GM12878 (cell line): Measurements from ENCODE around the gene TMEM37. TPM values are rescaled to one million over a fixed set of nuclear protein-coding genes. Genes with fewer than 3 reads are reported as not detected.

Experiments
- ATAC-seq: fragments of 200-7000 bp; cut with Tn5 transposase; 3 replicates; pipeline ENCODE4 v1.9.1; 2020; ENCODE audit warnings: mild to moderate bottlenecking, moderate library complexity
- BruUV-seq: library from RNA; stranded (reverse); fragments of 400-500 nt; replicated peaks from 2 replicates; lab custom pipeline; 2021; lab: Mats Ljungman, UMichigan
- CTCF ChIA-PET: fragments of 300-600 bp; sonication (Branson Sonifier 250); formaldehyde crosslinking; extraction: SDS; loops from one replicate; lab custom pipeline; 2021; ENCODE audit warnings: inconsistent platforms; lab: Yijun Ruan, JAX
- POLR2A ChIA-PET: fragments of 350-600 bp; formaldehyde crosslinking; extraction: SDS; loops from one replicate; lab custom pipeline; 2021; ENCODE audit warnings: inconsistent platforms; lab: Charles Lee
- RAD21 ChIA-PET: fragments of 300-600 bp; sonication (Branson Sonifier 250); formaldehyde crosslinking; loops from one replicate; lab custom pipeline; 2023; ENCODE audit warnings: antibody characterized with exemption; ENCODE audit not compliant: unreplicated experiment; lab: Charles Lee
- SMC1A ChIA-PET: fragments of 300-600 bp; sonication (Branson Sonifier 250); formaldehyde crosslinking; loops from one replicate; lab custom pipeline; 2023; ENCODE audit not compliant: unreplicated experiment, uncharacterized antibody; lab: Charles Lee
- DNase-seq: peaks from one replicate; pipeline ENCODE4 v3.0.0-alpha.2; 2011; ENCODE audit warnings: low read depth, low spot score
- FAIRE-seq: peaks from 3 replicates; lab custom pipeline; 2011; peaks lifted over from hg19 to GRCh38; lab: Jason Lieb, UNC
- H2AFZ ChIP-seq: 2 replicates; pipeline ENCODE4 v1.6.0; 2011; ENCODE audit warnings: low read depth, low read length, control low read depth; ENCODE audit not compliant: control insufficient read depth
- H3K27ac ChIP-seq: 2 replicates; pipeline ENCODE4 v1.5.1; 2011; ENCODE audit warnings: control low read depth; ENCODE audit not compliant: control insufficient read depth, insufficient read depth
- H3K27me3 ChIP-seq, 2 experiments: replicated peaks in 1 of 2; 2 replicates each; pipeline versions ENCODE4 v1.6.0 to v1.6.1; 2011; ENCODE audit warnings: low read length in 1 of 2; ENCODE audit not compliant: control insufficient read depth in 2 of 2, insufficient read depth in 2 of 2
- H3K36me3 ChIP-seq, 2 experiments: 2 replicates each; pipeline ENCODE4 v1.5.1; 2011; ENCODE audit warnings: low read length in 1 of 2; ENCODE audit not compliant: control insufficient read depth in 2 of 2, insufficient read depth in 2 of 2
- H3K4me1 ChIP-seq: 2 replicates; pipeline ENCODE4 v1.6.1; 2011; ENCODE audit warnings: mild to moderate bottlenecking, low read length, moderate library complexity, mixed read lengths; ENCODE audit not compliant: control insufficient read depth, insufficient read depth
- H3K4me2 ChIP-seq: 2 replicates; pipeline ENCODE4 v1.6.0; 2011; ENCODE audit warnings: control low read depth; ENCODE audit not compliant: control insufficient read depth, insufficient read depth
- H3K4me3 ChIP-seq: fragments of 200-600 bp; sonication (generic); 2 replicates; pipeline ENCODE4 v1.5.1; 2016
- H3K79me2 ChIP-seq: 2 replicates; pipeline ENCODE4 v1.6.0; 2011; ENCODE audit warnings: low read length; ENCODE audit not compliant: control insufficient read depth, insufficient read depth
- H3K9ac ChIP-seq: 2 replicates; pipeline ENCODE4 v1.8.0; 2011; ENCODE audit warnings: low read length, control low read depth, mixed read lengths; ENCODE audit not compliant: control insufficient read depth, insufficient read depth
- H3K9me3 ChIP-seq: replicated peaks from 3 replicates; pipeline ENCODE4 v1.5.1; 2011; ENCODE audit warnings: mild to moderate bottlenecking, low read length; ENCODE audit not compliant: control insufficient read depth, insufficient read depth
- H4K20me1 ChIP-seq: 2 replicates; pipeline ENCODE4 v1.6.0; 2011; ENCODE audit not compliant: control insufficient read depth, insufficient read depth
- BHLHE40 ChIP-seq, 2 experiments: fragments of 450-650 bp in 1 of 2; IDR thresholded peaks; 2 replicates each; pipeline ENCODE4 v1.6.1; 2011 to 2017; ENCODE audit warnings: low read depth in 2 of 2, borderline replicate concordance in 1 of 2, improper control_type of control experiment in 1 of 2, low read length in 1 of 2, mild to moderate bottlenecking in 1 of 2
- EGR1 ChIP-seq, 2 experiments: IDR thresholded peaks; 1 replicate in 1 of 2; 2 replicates in 1 of 2; pipeline ENCODE4 v1.6.1; 2011 to 2012; ENCODE audit warnings: low read depth in 2 of 2, low read length in 2 of 2, borderline replicate concordance in 1 of 2, mild to moderate bottlenecking in 1 of 2, moderate library complexity in 1 of 2
- HDGF ChIP-seq: fragments of 450-650 bp; IDR thresholded peaks from 2 replicates; pipeline ENCODE4 v1.6.1; 2016; ENCODE audit warnings: antibody characterized with exemption
- MTA3 ChIP-seq: IDR thresholded peaks from 2 replicates; pipeline ENCODE4 v1.6.1; 2012; ENCODE audit warnings: low read length, inconsistent platforms, borderline replicate concordance
- MYB ChIP-seq: fragments of 150-350 bp; IDR thresholded peaks from 2 replicates; pipeline ENCODE4 v1.6.1; 2014; ENCODE audit warnings: mild to moderate bottlenecking, low read depth, low read length, borderline replicate concordance
- NFYA ChIP-seq: IDR thresholded peaks from 2 replicates; pipeline ENCODE4 v1.6.1; 2011; ENCODE audit warnings: low read depth, mild to moderate bottlenecking, low read length, improper control_type of control experiment, borderline replicate concordance
- PAX5 ChIP-seq: IDR thresholded peaks from 2 replicates; pipeline ENCODE4 v1.6.1; 2011; ENCODE audit warnings: low read depth, low read length, borderline replicate concordance
- RBBP5 ChIP-seq: fragments of 200-600 bp; sonication (generic); conservative IDR thresholded peaks from 2 replicates; pipeline ENCODE4 v1.6.1; 2016
- RCOR1 ChIP-seq: conservative IDR thresholded peaks from 2 replicates; pipeline ENCODE4 v1.6.1; 2012; ENCODE audit warnings: low read depth, low read length, improper control_type of control experiment
- SPI1 ChIP-seq: IDR thresholded peaks from 2 replicates; pipeline ENCODE4 v1.6.1; 2011; ENCODE audit warnings: low read depth, mild to moderate bottlenecking, low read length, moderate library complexity, borderline replicate concordance; ENCODE audit not compliant: insufficient read depth
- SUZ12 ChIP-seq: fragments of 200-600 bp; sonication (generic); IDR thresholded peaks from one replicate; pipeline ENCODE4 v1.6.1; 2018; ENCODE audit warnings: antibody characterized with exemption, mild to moderate bottlenecking; ENCODE audit not compliant: unreplicated experiment
- ZBED1 ChIP-seq: IDR thresholded peaks from 2 replicates; pipeline ENCODE4 v1.6.1; 2016; ENCODE audit warnings: borderline replicate concordance
- ZNF207 ChIP-seq: fragments of 450-650 bp; IDR thresholded peaks from 2 replicates; pipeline ENCODE4 v1.6.1; 2014; ENCODE audit warnings: antibody characterized with exemption, mild to moderate bottlenecking, borderline replicate concordance
- ZZZ3 ChIP-seq: IDR thresholded peaks from 2 replicates; pipeline ENCODE4 v1.6.1; 2011; ENCODE audit warnings: low read depth; ENCODE audit not compliant: control insufficient read depth, insufficient read length
- WGBS: methylation state at CpG from one replicate; pipeline ENCODE4 v1.1.6; 2016; ENCODE audit warnings: low lambda C conversion rate; ENCODE audit not compliant: insufficient replicate concordance, insufficient coverage; ENCODE audit errors: missing lambda C conversion rate; 5-methylcytosine and 5-hydroxymethylcytosine counted together
- in situ Hi-C: fragments of 300-500 bp; cut with MboI; formaldehyde crosslinking; loops from 9 replicates; pipeline ENCODE4 v1.14.3; 2018; ENCODE audit warnings: mixed read lengths
- intact Hi-C: fragments of 100-400 bp; cut with micrococcal nuclease; formaldehyde crosslinking; loops from one replicate; pipeline ENCODE4 v1.14.2; 2022; ENCODE audit not compliant: unreplicated experiment
- polyA plus RNA-seq, 11 experiments: library from polyadenylated mRNA; depleted of rRNA in 4 of 11; unstranded in 6 of 11; stranded (reverse) in 5 of 11; fragments of >200 nt; fragmentation: Nextera tagmentation in 4 of 11; fragmentation: Illumina TruSeq in 1 of 11; extraction: Ambion mirVana in 4 of 11; extraction: Trizol in 1 of 11; gene quantifications; 1 replicate in 1 of 11; 2 replicates in 10 of 11; pipeline versions ENCODE4 v1.2.1 to v1.2.3, GENCODE V29; 2011 to 2016; ENCODE audit warnings: inconsistent platforms in 2 of 11, missing spikeins in 2 of 11, low read depth in 1 of 11
- total RNA-seq, 4 experiments: library from RNA; depleted of rRNA in 3 of 4; stranded (reverse); fragments of >200 nt in 3 of 4; fragmentation: Illumina TruSeq in 1 of 4; extraction: Trizol in 1 of 4; gene quantifications; 2 replicates each; pipeline versions ENCODE4 v1.2.1 to v1.2.3, GENCODE V29; 2013 to 2021
- TF ChIP-seq, protein P1 (sequence below): fragments of 450-650 bp; IDR thresholded peaks from 2 replicates; pipeline ENCODE4 v1.6.1; 2017; ENCODE audit warnings: mild to moderate bottlenecking
- TF ChIP-seq, protein P2 (sequence below), 3 experiments: IDR thresholded peaks in 2 of 3; conservative IDR thresholded peaks in 1 of 3; 2 replicates each; pipeline ENCODE4 v1.5.1; 2011; ENCODE audit warnings: low read depth in 3 of 3, low read length in 3 of 3, mild to moderate bottlenecking in 3 of 3, control low read depth in 2 of 3, moderate library complexity in 2 of 3, inconsistent platforms in 1 of 3, mixed read lengths in 1 of 3; ENCODE audit not compliant: control insufficient read depth in 2 of 3, insufficient read depth in 1 of 3; ENCODE audit errors: extremely low read depth in 1 of 3

TMEM37 gene
- total and polyA plus RNA-seq, 10 of the 15 experiments (the other 5 are each of a cell fraction or from before 2014, with no cell fraction given), result 0.07 to 0.67 (median 0.24) TPM; not detected in 3

DNA sequence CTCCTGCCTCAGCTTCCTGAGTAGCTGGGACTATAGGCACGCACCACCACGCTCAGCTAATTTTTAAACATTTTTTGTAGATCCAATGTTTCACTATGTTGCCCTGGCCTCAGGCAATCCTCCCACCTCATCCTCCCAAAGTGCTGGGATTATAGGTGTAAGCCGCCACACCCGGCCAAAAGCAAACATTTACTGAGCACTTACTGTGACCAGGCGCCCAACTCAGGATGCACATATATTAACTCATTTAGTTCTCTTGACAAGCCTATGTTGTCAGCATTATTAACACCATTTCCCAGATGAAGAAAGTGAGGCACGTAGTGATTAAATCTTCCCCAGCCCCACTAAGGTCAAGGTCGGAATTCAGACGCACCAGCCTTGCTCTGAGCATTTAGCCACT, 41.1 kb downstream of the TMEM37 start:
- no peak for ATAC-seq
- no peak overlapping the region for H3K4me2 ChIP-seq
- RAD21 ChIA-PET, result no interaction called here
- H3K9me3 ChIP-seq, result no peaks in the 10 kb centered on the region
- H3K79me2 ChIP-seq, result no peaks in the 10 kb centered on the region
- TF ChIP-seq MYB (no peak), SPI1 (no peak), SUZ12 (no peak), ZBED1 (no peak), ZZZ3 (no peak), RCOR1 (no peak), RBBP5 (no peak), NFYA (no peak), BHLHE40 (IDR thresholded peaks at IDR 0.05; ENCODE audit: borderline replicate concordance in 1 of 2, low read depth in 2 of 2, low read length in 1 of 2) (no peak), MTA3 (no peak), EGR1 (IDR thresholded peaks at IDR 0.05; ENCODE audit: borderline replicate concordance in 1 of 2, low read depth in 2 of 2, low read length in 2 of 2) (no peak), HDGF (no peak), ZNF207 (no peak), PAX5 (no peak)
- TF ChIP-seq, protein P1, sequence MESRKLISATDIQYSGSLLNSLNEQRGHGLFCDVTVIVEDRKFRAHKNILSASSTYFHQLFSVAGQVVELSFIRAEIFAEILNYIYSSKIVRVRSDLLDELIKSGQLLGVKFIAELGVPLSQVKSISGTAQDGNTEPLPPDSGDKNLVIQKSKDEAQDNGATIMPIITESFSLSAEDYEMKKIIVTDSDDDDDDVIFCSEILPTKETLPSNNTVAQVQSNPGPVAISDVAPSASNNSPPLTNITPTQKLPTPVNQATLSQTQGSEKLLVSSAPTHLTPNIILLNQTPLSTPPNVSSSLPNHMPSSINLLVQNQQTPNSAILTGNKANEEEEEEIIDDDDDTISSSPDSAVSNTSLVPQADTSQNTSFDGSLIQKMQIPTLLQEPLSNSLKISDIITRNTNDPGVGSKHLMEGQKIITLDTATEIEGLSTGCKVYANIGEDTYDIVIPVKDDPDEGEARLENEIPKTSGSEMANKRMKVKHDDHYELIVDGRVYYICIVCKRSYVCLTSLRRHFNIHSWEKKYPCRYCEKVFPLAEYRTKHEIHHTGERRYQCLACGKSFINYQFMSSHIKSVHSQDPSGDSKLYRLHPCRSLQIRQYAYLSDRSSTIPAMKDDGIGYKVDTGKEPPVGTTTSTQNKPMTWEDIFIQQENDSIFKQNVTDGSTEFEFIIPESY, result no peak
- TF ChIP-seq, protein P2, sequence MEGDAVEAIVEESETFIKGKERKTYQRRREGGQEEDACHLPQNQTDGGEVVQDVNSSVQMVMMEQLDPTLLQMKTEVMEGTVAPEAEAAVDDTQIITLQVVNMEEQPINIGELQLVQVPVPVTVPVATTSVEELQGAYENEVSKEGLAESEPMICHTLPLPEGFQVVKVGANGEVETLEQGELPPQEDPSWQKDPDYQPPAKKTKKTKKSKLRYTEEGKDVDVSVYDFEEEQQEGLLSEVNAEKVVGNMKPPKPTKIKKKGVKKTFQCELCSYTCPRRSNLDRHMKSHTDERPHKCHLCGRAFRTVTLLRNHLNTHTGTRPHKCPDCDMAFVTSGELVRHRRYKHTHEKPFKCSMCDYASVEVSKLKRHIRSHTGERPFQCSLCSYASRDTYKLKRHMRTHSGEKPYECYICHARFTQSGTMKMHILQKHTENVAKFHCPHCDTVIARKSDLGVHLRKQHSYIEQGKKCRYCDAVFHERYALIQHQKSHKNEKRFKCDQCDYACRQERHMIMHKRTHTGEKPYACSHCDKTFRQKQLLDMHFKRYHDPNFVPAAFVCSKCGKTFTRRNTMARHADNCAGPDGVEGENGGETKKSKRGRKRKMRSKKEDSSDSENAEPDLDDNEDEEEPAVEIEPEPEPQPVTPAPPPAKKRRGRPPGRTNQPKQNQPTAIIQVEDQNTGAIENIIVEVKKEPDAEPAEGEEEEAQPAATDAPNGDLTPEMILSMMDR (IDR thresholded peaks at IDR 0.05 in 2 of 3, conservative IDR thresholded peaks at IDR 0.05 in 1 of 3; ENCODE audit: control insufficient read depth in 2 of 3, extremely low read depth in 1 of 3, insufficient read depth in 1 of 3, low read depth in 3 of 3, low read length in 3 of 3), result no peak
- intact Hi-C loops, result no loop called here
- no peaks in the 10 kb centered on the region for H3K36me3 ChIP-seq
- SMC1A ChIA-PET, result interaction anchor here (0.6 to 1.2 kb wide), 2 partner anchors 105 to 591 kb away, joined by 3 to 4 read pairs; no protein-coding TSS in a partner anchor
- no peak overlapping the region for H3K4me3 ChIP-seq
- FAIRE-seq, result no peak
- in situ Hi-C loops, result no loop called here
- WGBS, result 75% methylated on average over 8 of the region's 8 CpGs
- POLR2A ChIA-PET, result no interaction called here
- H3K9ac ChIP-seq, result no peak overlapping the region
- BruUV-seq, result no TSS peak
- no peaks in the 10 kb centered on the region for H3K4me1 ChIP-seq
- H2AFZ ChIP-seq, result no peak overlapping the region
- CTCF ChIA-PET, result no interaction called here
- no peaks in the 10 kb centered on the region for H4K20me1 ChIP-seq
- H3K27ac ChIP-seq, result no peak overlapping the region
- DNase-seq, result no peak
- no peaks in the 10 kb centered on the region for H3K27me3 ChIP-seq
